Measurements from ENCODE around the gene NARF. TPM values are rescaled to one million over a fixed set of nuclear protein-coding genes. Genes with fewer than 3 reads are reported as not detected.
"Not testable (repeated sequence)": the region's sequence is repeated elsewhere in the genome, so short reads cannot be mapped to it uniquely, and the experiment has no call there.

The NARF gene
- polyA plus RNA-seq, 1 experiment, result 76.1 TPM

- peak overlapping the region; percentile 10; the same call in 1 of the 2 replicates for H3K4me3 ChIP-seq (ENCODE audit: low read depth, low read length)
- POLR2A ChIA-PET, result interaction anchor here (2.3 kb wide), 1 partner anchor 12 kb away, joined by 9 read pairs; the partner anchor contains the start of gene FOXK2
- DNase-seq (ENCODE audit: low read depth, low spot score), result peak; percentile 48
Measured at GRCh38 chr17:82531431-82531881, 72.9 kb downstream of the NARF start.

DNA sequence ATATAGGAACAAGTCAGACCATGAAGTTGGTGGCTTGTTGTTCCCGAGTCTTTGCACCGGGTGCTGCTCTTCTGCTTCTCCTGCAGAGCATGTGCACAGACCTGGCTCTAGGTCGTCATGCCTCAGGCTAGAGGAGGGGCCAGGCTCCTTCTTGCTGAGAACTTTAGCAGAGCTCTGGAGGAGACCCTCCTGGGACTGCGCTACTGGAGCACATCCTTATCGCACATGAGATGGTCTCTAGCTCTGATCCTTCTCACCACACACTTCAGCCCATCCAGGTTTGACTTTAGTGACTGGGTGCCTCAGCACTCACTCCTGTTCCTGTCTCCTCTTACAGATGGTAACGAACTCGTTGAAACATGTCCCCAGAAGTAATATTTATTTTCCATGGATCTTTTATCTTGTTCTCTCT lies 75.9 kb downstream of the NARF start:
- no peak for DNase-seq (ENCODE audit: low read depth, low spot score)
- Histone ChIP-seq H3K27ac (ENCODE audit: low read depth, low read length) (no peak overlapping the region), H3K4me3 (ENCODE audit: low read depth, low read length) (no peak overlapping the region), H3K9me3 (ENCODE audit: control insufficient read depth, insufficient read depth, low read length) (no peaks in the 10 kb centered on the region), H3K27me3 (ENCODE audit: control insufficient read depth, insufficient read depth, low read length) (no peaks in the 10 kb centered on the region)
- POLR2A ChIA-PET, result no interaction called here
- TF ChIP-seq CTCF (IDR thresholded peaks at IDR 0.05; ENCODE audit: low read depth, low read length), result no peak
- CTCF ChIA-PET, result interaction anchor here (5.8 kb wide), 1 partner anchor 20 kb away, joined by 38 read pairs; no protein-coding TSS in a partner anchor

More at GRCh38 chr17:82531431-82531881, 72.9 kb downstream of the NARF start:
- TF ChIP-seq CTCF (IDR thresholded peaks at IDR 0.05; ENCODE audit: low read depth, low read length), result no peak
- Histone ChIP-seq H3K27me3 (ENCODE audit: control insufficient read depth, insufficient read depth, low read length) (no peaks in the 10 kb centered on the region), H3K9me3 (ENCODE audit: control insufficient read depth, insufficient read depth, low read length) (no peaks in the 10 kb centered on the region), H3K27ac (ENCODE audit: low read depth, low read length) (peak overlapping the region; percentile 75)
- CTCF ChIA-PET, result interaction anchor here (1.9 kb wide), 1 partner anchor 23 kb away, joined by 13 read pairs; no protein-coding TSS in a partner anchor

- no peak for DNase-seq (ENCODE audit: low read depth, low spot score)
- POLR2A ChIA-PET, result interaction anchor here (0.6 to 1.1 kb wide), 3 partner anchors 10 to 574 kb away, joined by 3 to 6 read pairs (median 3); partner anchors contain the start of gene FOXK2
Measured at GRCh38 chr17:82536512-82537201, 78.1 kb downstream of the NARF start.

GRCh38 chr17:82537228-82537627 lies 78.7 kb downstream of the NARF start:
- not testable (repeated sequence) for H3K9me3 ChIP-seq (ENCODE audit: control insufficient read depth, insufficient read depth, low read length); H3K27me3 ChIP-seq (ENCODE audit: control insufficient read depth, insufficient read depth, low read length); DNase-seq (ENCODE audit: low read depth, low spot score); H3K4me3 ChIP-seq (ENCODE audit: low read depth, low read length)
- ChIA-PET CTCF (interaction anchor here (0.5 to 5.8 kb wide), 3 partner anchors 14 to 113 kb away, joined by 4 to 38 read pairs (median 13); no protein-coding TSS in a partner anchor), POLR2A (interaction anchor here (1.0 kb wide), 1 partner anchor 10 kb away, joined by 3 read pairs; no protein-coding TSS in a partner anchor)
- peak overlapping the region; percentile 100 for H3K27ac ChIP-seq (ENCODE audit: low read depth, low read length)

More at GRCh38 chr17:82536512-82537201, 78.1 kb downstream of the NARF start:
- peak overlapping the region; percentile 23; the same call in 1 of the 2 replicates for H3K4me3 ChIP-seq (ENCODE audit: low read depth, low read length)
- CTCF ChIA-PET, result interaction anchor here (0.5 to 5.8 kb wide), 5 partner anchors 13 to 113 kb away, joined by 3 to 38 read pairs (median 4); no protein-coding TSS in a partner anchor
- H3K27me3 ChIP-seq (ENCODE audit: control insufficient read depth, insufficient read depth, low read length), result no peaks in the 10 kb centered on the region
- peak overlapping the region; percentile 100 for H3K27ac ChIP-seq (ENCODE audit: low read depth, low read length)
- no peak for TF ChIP-seq CTCF (IDR thresholded peaks at IDR 0.05; ENCODE audit: low read depth, low read length)
- H3K9me3 ChIP-seq (ENCODE audit: control insufficient read depth, insufficient read depth, low read length), result no peaks in the 10 kb centered on the region

GRCh38 chr17:82539076-82539475 lies 80.5 kb downstream of the NARF start:
- H3K9me3 ChIP-seq (ENCODE audit: control insufficient read depth, insufficient read depth, low read length); DNase-seq (ENCODE audit: low read depth, low spot score); POLR2A ChIA-PET; H3K4me3 ChIP-seq (ENCODE audit: low read depth, low read length); H3K27me3 ChIP-seq (ENCODE audit: control insufficient read depth, insufficient read depth, low read length); H3K27ac ChIP-seq (ENCODE audit: low read depth, low read length): not testable (repeated sequence)
- CTCF ChIA-PET, result interaction anchor here (1.5 kb wide), 1 partner anchor 15 kb away, joined by 7 read pairs; no protein-coding TSS in a partner anchor

Small RNA genes lying within 50 kb of the gene (small RNA-seq; reads per million reads assigned to genes)
- gene RF00019 (ENCODE audit: insufficient read length, low read depth), result not detected

Other genes starting within 250 kb of the NARF start
- 11.1 and 13.2 TPM in 2 replicates for gene CCDC57, start 245.9 kb upstream of the NARF start, polyA plus RNA-seq (2011; rRNA removed)
- gene SLC16A3, start 229.7 kb upstream of the NARF start, polyA plus RNA-seq (2011; rRNA removed), result 61.7 and 80.3 TPM in 2 replicates
- gene CSNK1D, start 185.0 kb upstream of the NARF start, polyA plus RNA-seq (2011; rRNA removed), result 74.4 and 89.9 TPM in 2 replicates
- 0.11 TPM in 2 replicates for gene CD7, start 141.1 kb upstream of the NARF start, polyA plus RNA-seq (2011; rRNA removed)
- gene SECTM1, start 125.0 kb upstream of the NARF start, polyA plus RNA-seq (2011; rRNA removed), result 8.0 and 12.5 TPM in 2 replicates
- gene TEX19, start 99.5 kb upstream of the NARF start, polyA plus RNA-seq (2011; rRNA removed), result 0.04 and 0.10 TPM in 2 replicates
- gene UTS2R, start 87.0 kb upstream of the NARF start, polyA plus RNA-seq (2011; rRNA removed), result not detected in 2 replicates
- gene HEXD, start 40.4 kb upstream of the NARF start, polyA plus RNA-seq (2011; rRNA removed), result 9.1 and 9.2 TPM in 2 replicates
- gene OGFOD3, start 40.2 kb upstream of the NARF start, polyA plus RNA-seq (2011; rRNA removed), result 22.8 and 29.5 TPM in 2 replicates
- gene CYBC1, start 8.0 kb upstream of the NARF start, polyA plus RNA-seq (2011; rRNA removed), result 74.8 and 82.6 TPM in 2 replicates
- 21.7 and 24.3 TPM in 2 replicates for gene FOXK2, start 61.0 kb downstream of the NARF start, polyA plus RNA-seq (2011; rRNA removed)
- gene WDR45B, start 189.7 kb downstream of the NARF start, polyA plus RNA-seq (2011; rRNA removed), result 105 and 108 TPM in 2 replicates
- 5.4 and 7.2 TPM in 2 replicates for gene RAB40B, start 240.0 kb downstream of the NARF start, polyA plus RNA-seq (2011; rRNA removed)